HEK293 (cell line): ENCODE data around the gene CCDC14.

Experiments used
- CTCF ChIA-PET: fragments of 350-600 bp; formaldehyde crosslinking; extraction: SDS; loops from one replicate; lab custom pipeline; 2021; ENCODE audit warnings: antibody characterized with exemption; lab: Yijun Ruan, JAX
- POLR2A ChIA-PET: fragments of 300-600 bp; formaldehyde crosslinking; extraction: SDS; loops from one replicate; lab custom pipeline; 2020; ENCODE audit warnings: antibody characterized with exemption, inconsistent platforms; lab: Yijun Ruan, JAX
- H3K27ac ChIP-seq: fragments of 200-500 bp; sonication (Bioruptor generic); 2 replicates; pipeline ENCODE4 v1.5.1; 2014; ENCODE audit warnings: low read depth, low read length, control low read depth, inconsistent platforms; ENCODE audit errors: extremely low read depth
- H3K36me3 ChIP-seq, 2 experiments: fragments of 200-500 bp in 1 of 2; sonication (Bioruptor generic) in 1 of 2; 1 replicate in 1 of 2; 2 replicates in 1 of 2; pipeline ENCODE4 v1.5.1; 2014 to 2017; ENCODE audit warnings: inconsistent platforms in 2 of 2, low read length in 2 of 2; ENCODE audit not compliant: control insufficient read depth in 2 of 2, insufficient read depth in 1 of 2
- H3K4me1 ChIP-seq: fragments of 200-500 bp; sonication (Bioruptor generic); 2 replicates; pipeline ENCODE4 v1.5.1; 2014; ENCODE audit warnings: mild to moderate bottlenecking, low read length, inconsistent platforms; ENCODE audit not compliant: control insufficient read depth, insufficient read depth
- H3K4me3 ChIP-seq: 2 replicates; pipeline ENCODE4 v1.5.1; 2011; ENCODE audit warnings: low read depth, mild to moderate bottlenecking, control low read depth, low read length, moderate library complexity
- H3K9me3 ChIP-seq: fragments of 200-500 bp; sonication (Bioruptor generic); 2 replicates; pipeline ENCODE4 v1.5.1; 2014; ENCODE audit warnings: low read depth, low read length, inconsistent platforms; ENCODE audit not compliant: control insufficient read depth, insufficient read depth
- OSR2 ChIP-seq: fragments of 450-650 bp; formaldehyde crosslinking; IDR thresholded peaks from 2 replicates; pipeline ENCODE4 v1.5.1; 2016; ENCODE audit warnings: missing biosample characterization, missing genetic modification characterization
- PRDM10 ChIP-seq: fragments of 450-650 bp; formaldehyde crosslinking; IDR thresholded peaks from 2 replicates; pipeline ENCODE4 v1.5.1; 2016; ENCODE audit warnings: missing biosample characterization, missing genetic modification characterization
- PRDM6 ChIP-seq: fragments of 450-650 bp; formaldehyde crosslinking; IDR thresholded peaks from 2 replicates; pipeline ENCODE4 v1.5.1; 2017; ENCODE audit warnings: missing biosample characterization, missing genetic modification characterization
- SP2 ChIP-seq: fragments of 450-650 bp; formaldehyde crosslinking; IDR thresholded peaks from 2 replicates; pipeline ENCODE4 v1.5.1; 2016; ENCODE audit warnings: missing biosample characterization, missing genetic modification characterization
- YY1 ChIP-seq: fragments of 450-650 bp; formaldehyde crosslinking; IDR thresholded peaks from 2 replicates; pipeline ENCODE4 v1.5.1; 2018; ENCODE audit warnings: missing biosample characterization, missing genetic modification characterization
- ZBTB11 ChIP-seq: fragments of 450-650 bp; formaldehyde crosslinking; conservative IDR thresholded peaks from 2 replicates; pipeline ENCODE4 v1.5.1; 2016; ENCODE audit warnings: low read depth, missing biosample characterization, missing genetic modification characterization
- ZBTB26 ChIP-seq: fragments of 450-650 bp; formaldehyde crosslinking; optimal IDR thresholded peaks from 2 replicates; pipeline ENCODE3; 2016; ENCODE audit warnings: missing biosample characterization, mild to moderate bottlenecking, missing genetic modification characterization
- ZNF248 ChIP-seq: fragments of 450-650 bp; formaldehyde crosslinking; IDR thresholded peaks from 2 replicates; pipeline ENCODE4 v1.5.1; 2017; ENCODE audit warnings: missing biosample characterization, missing genetic modification characterization
- ZNF274 ChIP-seq, 2 experiments: fragments of 200-500 bp in 1 of 2; fragments of 450-650 bp in 1 of 2; sonication (Bioruptor generic) in 1 of 2; formaldehyde crosslinking in 1 of 2; IDR thresholded peaks; 2 replicates each; pipeline versions ENCODE4 v1.5.1 to v1.6.1; 2014 to 2016; ENCODE audit warnings: borderline replicate concordance in 1 of 2, inconsistent platforms in 1 of 2, low read length in 1 of 2, missing biosample characterization in 1 of 2, missing genetic modification characterization in 1 of 2
- ZNF518A ChIP-seq: fragments of 450-650 bp; formaldehyde crosslinking; conservative IDR thresholded peaks from 2 replicates; pipeline ENCODE4 v1.5.1; 2016; ENCODE audit warnings: low read depth, missing biosample characterization, missing genetic modification characterization
- ZNF677 ChIP-seq: fragments of 450-650 bp; IDR thresholded peaks from 2 replicates; pipeline ENCODE4 v1.5.0; 2018; ENCODE audit warnings: missing biosample characterization, mild to moderate bottlenecking, missing genetic modification characterization, moderate library complexity

The CCDC14 gene

GRCh38 chr3:123952844-123953520, 8.0 kb downstream of the CCDC14 start:
- TF ChIP-seq ZBTB11 (tag by site-specific recombination) (0 out of 2 replicates have a peak, but pooled peaks have one; percentile 18), ZNF677 (tag by site-specific recombination) (no peak), ZNF518A (no peak)
- CTCF ChIA-PET: interaction anchor here (0.5 kb wide), 1 partner anchor 132 kb away, joined by 4 read pairs; no protein-coding TSS in a partner anchor

GRCh38 chr3:123951522-123952447, 9.2 kb downstream of the CCDC14 start:
- TF ChIP-seq PRDM6 (tag by site-specific recombination): 0 out of 2 replicates have a peak, but pooled peaks have one; percentile 24
- TF ChIP-seq OSR2 (tag by site-specific recombination): no peak
- Histone ChIP-seq H3K4me3 (no peak overlapping the region), H3K36me3 (peaks cover 22 to 77% of the 10 kb centered on the region in 2 experiments), H3K4me1 (no peaks in the 10 kb centered on the region), H3K9me3 (no peaks in the 10 kb centered on the region), H3K27ac (no peak overlapping the region)
- CTCF ChIA-PET: no interaction called here
- POLR2A ChIA-PET: no interaction called here

More at GRCh38 chr3:123952844-123953520, 8.0 kb downstream of the CCDC14 start:
- POLR2A ChIA-PET: no interaction called here
- H3K4me1 ChIP-seq: no peaks in the 10 kb centered on the region
- no peak overlapping the region for H3K27ac ChIP-seq
- H3K36me3 ChIP-seq: peaks cover 19 to 68% of the 10 kb centered on the region in 2 experiments
- H3K4me3 ChIP-seq: no peak overlapping the region
- no peaks in the 10 kb centered on the region for H3K9me3 ChIP-seq

GRCh38 chr3:123949641-123950040, 11.4 kb downstream of the CCDC14 start:
- peaks cover 16 to 78% of the 10 kb centered on the region in 2 experiments for H3K36me3 ChIP-seq
- CTCF ChIA-PET: no interaction called here
- TF ChIP-seq SP2 (tag by site-specific recombination): no peak
- TF ChIP-seq ZNF248 (tag by site-specific recombination): no peak
- TF ChIP-seq YY1 (tag by site-specific recombination): no peak
- TF ChIP-seq ZNF274 (IDR thresholded peaks at IDR 0.05; ENCODE audit: low read length): no peak
- no peak for TF ChIP-seq ZNF274 (tag by site-specific recombination; IDR thresholded peaks at IDR 0.05; ENCODE audit: borderline replicate concordance)
- TF ChIP-seq ZBTB26 (tag by site-specific recombination): no peak
- TF ChIP-seq PRDM10 (tag by site-specific recombination): no peak

More at GRCh38 chr3:123949641-123950040, 11.4 kb downstream of the CCDC14 start:
- Histone ChIP-seq H3K4me3 (no peak overlapping the region), H3K9me3 (no peaks in the 10 kb centered on the region), H3K4me1 (no peaks in the 10 kb centered on the region), H3K27ac (no peak overlapping the region)
- POLR2A ChIA-PET: no interaction called here
